OCI-LY1 (cell line): ENCODE measurements around the gene STK17A.

Experiments used
- H2AFZ ChIP-seq: fragments of 200-600 bp; sonication (generic), shearing (Covaris generic); 2 replicates; pipeline ENCODE4 v1.6.0; 2014; ENCODE audit warnings: antibody characterized with exemption, mild to moderate bottlenecking, low read length
- H3F3A ChIP-seq: fragments of 200-600 bp; sonication (generic), shearing (Covaris generic); 2 replicates; pipeline ENCODE4 v1.6.0; 2014; ENCODE audit warnings: mild to moderate bottlenecking, antibody characterized with exemption, low read length, moderate library complexity; ENCODE audit not compliant: insufficient read depth
- H3K27ac ChIP-seq: fragments of 200-600 bp; sonication (generic); 2 replicates; pipeline ENCODE4 v1.5.1; 2014; ENCODE audit warnings: low read length, mixed run types, mild to moderate bottlenecking, low read depth; ENCODE audit not compliant: poor library complexity, severe bottlenecking
- H3K27me3 ChIP-seq: fragments of 200-600 bp; sonication (generic); 2 replicates; pipeline ENCODE4 v1.6.0; 2014; ENCODE audit warnings: antibody characterized with exemption, mild to moderate bottlenecking, low read length, moderate library complexity; ENCODE audit not compliant: insufficient read depth
- H3K36me3 ChIP-seq: fragments of 200-600 bp; sonication (generic); 2 replicates; pipeline ENCODE4 v1.6.1; 2014; ENCODE audit warnings: mild to moderate bottlenecking, antibody characterized with exemption, low read length, moderate library complexity, mixed read lengths; ENCODE audit not compliant: insufficient read depth
- H3K4me1 ChIP-seq: fragments of 200-600 bp; sonication (generic); 2 replicates; pipeline ENCODE4 v1.5.1; 2014; ENCODE audit warnings: mild to moderate bottlenecking, low read length, moderate library complexity; ENCODE audit not compliant: insufficient read depth, severe bottlenecking
- H3K4me2 ChIP-seq: fragments of 200-600 bp; sonication (generic), shearing (Covaris generic); 2 replicates; pipeline ENCODE4 v1.6.1; 2014; ENCODE audit warnings: low read length
- H3K4me3 ChIP-seq: fragments of 200-600 bp; sonication (generic); 2 replicates; pipeline ENCODE4 v1.5.1; 2014; ENCODE audit warnings: low read length, low read depth, mild to moderate bottlenecking, mixed read lengths; ENCODE audit not compliant: poor library complexity, severe bottlenecking
- H3K79me2 ChIP-seq: fragments of 200-600 bp; shearing (Covaris generic); 2 replicates; pipeline ENCODE4 v1.6.1; 2016; ENCODE audit warnings: mixed run types, low read length, mixed read lengths; ENCODE audit not compliant: insufficient read depth
- H3K9ac ChIP-seq: fragments of 200-600 bp; sonication (generic), shearing (Covaris generic); 2 replicates; pipeline ENCODE4 v1.6.1; 2014; ENCODE audit warnings: mild to moderate bottlenecking, low read length, mixed read lengths
- H3K9me2 ChIP-seq: fragments of 200-600 bp; sonication (generic), shearing (Covaris generic); 2 replicates; pipeline ENCODE4 v1.6.1; 2014; ENCODE audit warnings: low read depth, mild to moderate bottlenecking, low read length, mixed read lengths
- H3K9me3 ChIP-seq: fragments of 200-600 bp; shearing (Covaris generic); 2 replicates; pipeline ENCODE4 v1.6.1; 2014; ENCODE audit warnings: low read length, mixed read lengths
- H4K20me1 ChIP-seq: fragments of 200-600 bp; sonication (generic), shearing (Covaris generic); 2 replicates; pipeline ENCODE4 v1.6.0; 2016; ENCODE audit warnings: mild to moderate bottlenecking, low read length; ENCODE audit not compliant: insufficient read depth
- CTCF ChIP-seq: fragments of 200-600 bp; sonication (generic), shearing (Covaris generic); IDR thresholded peaks from 2 replicates; pipeline ENCODE4 v1.5.1; 2017; ENCODE audit warnings: mild to moderate bottlenecking, antibody characterized with exemption, low read length, moderate library complexity, mixed read lengths
- EZH2 ChIP-seq: fragments of 200-600 bp; sonication (generic), shearing (Covaris generic); IDR thresholded peaks from 2 replicates; pipeline ENCODE4 v1.8.0; 2017; ENCODE audit warnings: borderline replicate concordance, mixed run types, mild to moderate bottlenecking, antibody characterized with exemption, low read length, moderate library complexity, mixed read lengths

Gene STK17A

GRCh38 chr7:43609097-43609496, 26.2 kb downstream of the STK17A start:
- Histone ChIP-seq H3K4me1 (peaks cover 21% of the 10 kb centered on the region), H3K4me3 (no peak overlapping the region), H4K20me1 (no peaks in the 10 kb centered on the region), H3K27ac (no peak overlapping the region), H3K4me2 (no peak overlapping the region), H3K36me3 (peaks cover 94% of the 10 kb centered on the region), H3K9me3 (no peaks in the 10 kb centered on the region; the same call in 1 of the 2 replicates), H3K9ac (no peak overlapping the region), H3K27me3 (no peaks in the 10 kb centered on the region), H3F3A (no peaks in the 10 kb centered on the region), H2AFZ (no peak overlapping the region), H3K9me2 (no peaks in the 10 kb centered on the region), H3K79me2 (peaks cover 81% of the 10 kb centered on the region)
- TF ChIP-seq EZH2 (no peak), CTCF (no peak)

GRCh38 chr7:43612128-43612527, 29.2 kb downstream of the STK17A start:
- Histone ChIP-seq H3K4me3 (no peak overlapping the region), H3F3A (no peaks in the 10 kb centered on the region), H2AFZ (no peak overlapping the region), H3K4me1 (peaks cover 26% of the 10 kb centered on the region), H3K79me2 (peaks cover 76% of the 10 kb centered on the region), H3K27ac (no peak overlapping the region), H3K36me3 (peaks cover 94% of the 10 kb centered on the region), H3K27me3 (no peaks in the 10 kb centered on the region), H4K20me1 (no peaks in the 10 kb centered on the region), H3K9me2 (no peaks in the 10 kb centered on the region), H3K9ac (no peak overlapping the region), H3K9me3 (no peaks in the 10 kb centered on the region), H3K4me2 (no peak overlapping the region)
- TF ChIP-seq EZH2 (no peak), CTCF (no peak)

- Histone ChIP-seq H3K27ac (no peak overlapping the region), H3F3A (no peaks in the 10 kb centered on the region), H3K9me3 (no peaks in the 10 kb centered on the region), H3K4me2 (no peak overlapping the region), H3K27me3 (no peaks in the 10 kb centered on the region), H3K9ac (no peak overlapping the region), H2AFZ (no peak overlapping the region), H3K79me2 (peaks cover 78% of the 10 kb centered on the region), H3K4me3 (no peak overlapping the region), H3K9me2 (no peaks in the 10 kb centered on the region), H3K4me1 (peaks cover 33% of the 10 kb centered on the region), H4K20me1 (no peaks in the 10 kb centered on the region), H3K36me3 (peaks cover 94% of the 10 kb centered on the region)
- TF ChIP-seq EZH2 (no peak), CTCF (no peak)
Observed at GRCh38 chr7:43612599-43613589, 30.0 kb downstream of the STK17A start.
